Neural progenitor cell (in vitro differentiated cells): Measurements from ENCODE around the gene SLC1A4.

ENCODE experiments used
- CTCF ChIP-seq: fragments of 200-600 bp; sonication (generic); IDR thresholded peaks from 2 replicates; pipeline ENCODE4 v1.5.1; 2017; ENCODE audit warnings: antibody characterized with exemption, mild to moderate bottlenecking
- EZH2 ChIP-seq: fragments of 200-600 bp; sonication (generic); IDR thresholded peaks from 2 replicates; pipeline ENCODE4 v1.6.1; 2017; ENCODE audit warnings: antibody characterized with exemption, mild to moderate bottlenecking, moderate library complexity
- EZH2phosphoT487 ChIP-seq: fragments of 200-600 bp; sonication (generic); IDR thresholded peaks from 2 replicates; pipeline ENCODE4 v1.6.1; 2017; ENCODE audit warnings: antibody characterized with exemption

DNA sequence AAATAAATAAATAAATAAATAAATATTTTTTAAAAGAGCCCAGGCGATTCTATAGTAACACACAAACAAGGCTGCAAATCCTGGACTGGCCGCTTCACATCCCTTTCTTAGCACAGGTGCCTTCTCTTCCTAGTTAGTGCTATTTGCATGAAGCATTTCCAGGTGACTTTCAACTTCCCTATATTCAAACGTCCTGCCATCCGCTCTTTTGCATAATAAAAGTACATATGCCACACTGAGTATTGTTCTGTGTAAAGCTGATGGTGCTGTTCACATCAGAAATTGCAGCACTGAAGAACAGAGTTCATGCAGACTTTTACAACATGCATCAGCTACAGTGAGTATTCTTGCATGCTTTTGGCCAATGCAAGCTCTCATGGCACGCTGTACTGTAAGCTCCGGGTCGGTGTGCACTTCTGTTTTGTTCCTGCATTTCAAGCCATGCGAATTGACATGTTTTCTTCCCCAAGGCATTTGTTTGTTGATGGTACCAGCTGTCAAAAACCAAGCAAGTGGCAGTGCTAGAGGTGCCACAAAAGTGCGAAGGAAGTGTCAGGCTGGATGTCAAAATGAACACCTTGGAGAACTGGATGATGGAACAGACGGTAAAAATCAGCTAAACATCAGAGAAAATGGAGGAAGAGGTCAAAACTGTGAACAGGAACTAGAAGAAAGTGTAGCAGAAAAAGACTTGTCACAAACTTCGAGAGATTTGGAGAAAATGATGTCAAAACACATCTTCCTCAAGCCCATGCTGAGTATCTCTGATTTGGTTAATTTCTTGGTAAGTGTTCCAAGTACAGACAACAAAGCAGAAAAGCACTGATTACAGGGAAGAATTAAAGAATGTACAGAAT, 41.5 kb downstream of the SLC1A4 start:
- no peak for TF ChIP-seq CTCF
- no peak for TF ChIP-seq EZH2phosphoT487
- no peak for TF ChIP-seq EZH2
